Measurements from ENCODE around the gene CXXC4.

CXXC4 gene

GRCh38 chr4:104424989-104425388 is 69.7 kb downstream of the CXXC4 start:
- no peak for FAIRE-seq
- no peak for DNase-seq (ENCODE audit: insufficient read length, low spot score)

GRCh38 chr4:104424475-104424941 is 70.2 kb downstream of the CXXC4 start:
- FAIRE-seq (no peak), DNase-seq (ENCODE audit: insufficient read length, low spot score) (no peak)

- DNase-seq (ENCODE audit: insufficient read length, low spot score) (no peak), FAIRE-seq (no peak)
These were observed 73.1 kb downstream of the CXXC4 start for GRCh38 chr4:104421566-104421965.

- DNase-seq (ENCODE audit: insufficient read length, low spot score) = no peak
- no peak for FAIRE-seq
These were observed 73.9 kb downstream of the CXXC4 start for GRCh38 chr4:104420766-104421165.
